HEK293 (cell line): Measurements from ENCODE around the gene HOXA6.

ENCODE experiments used
- GLIS1 ChIP-seq: fragments of 450-650 bp; formaldehyde crosslinking; IDR thresholded peaks from 2 replicates; pipeline ENCODE4 v1.5.1; 2016; ENCODE audit warnings: missing biosample characterization, missing genetic modification characterization
- KLF1 ChIP-seq: fragments of 450-650 bp; formaldehyde crosslinking; IDR thresholded peaks from 2 replicates; pipeline ENCODE4 v1.5.1; 2016; ENCODE audit warnings: missing biosample characterization, missing genetic modification characterization
- KLF8 ChIP-seq: fragments of 450-650 bp; formaldehyde crosslinking; IDR thresholded peaks from 2 replicates; pipeline ENCODE4 v1.5.1; 2016; ENCODE audit warnings: missing biosample characterization, missing genetic modification characterization
- OVOL3 ChIP-seq: fragments of 450-650 bp; formaldehyde crosslinking; IDR thresholded peaks from 2 replicates; pipeline ENCODE4 v1.5.1; 2016; ENCODE audit warnings: missing biosample characterization, missing genetic modification characterization
- PRDM4 ChIP-seq: fragments of 450-650 bp; formaldehyde crosslinking; IDR thresholded peaks from 2 replicates; pipeline ENCODE4 v1.5.1; 2017; ENCODE audit warnings: missing biosample characterization, missing genetic modification characterization
- SP3 ChIP-seq: fragments of 450-650 bp; formaldehyde crosslinking; IDR thresholded peaks from 2 replicates; pipeline ENCODE4 v1.5.1; 2016; ENCODE audit warnings: missing biosample characterization, missing genetic modification characterization
- TRIM28 ChIP-seq: IDR thresholded peaks from 2 replicates; pipeline ENCODE4 v1.6.1; 2011; ENCODE audit warnings: low read length, control low read depth, borderline replicate concordance
- WT1 ChIP-seq: fragments of 450-650 bp; formaldehyde crosslinking; IDR thresholded peaks from 2 replicates; pipeline ENCODE4 v1.5.1; 2016; ENCODE audit warnings: missing biosample characterization, missing genetic modification characterization
- YY2 ChIP-seq: fragments of 450-650 bp; formaldehyde crosslinking; IDR thresholded peaks from 2 replicates; pipeline ENCODE4 v1.5.1; 2016; ENCODE audit warnings: missing biosample characterization, missing genetic modification characterization
- ZBTB1 ChIP-seq: fragments of 450-650 bp; formaldehyde crosslinking; IDR thresholded peaks from 2 replicates; pipeline ENCODE4 v1.5.1; 2016; ENCODE audit warnings: missing biosample characterization, missing genetic modification characterization
- ZBTB20 ChIP-seq: fragments of 450-650 bp; formaldehyde crosslinking; IDR thresholded peaks from 2 replicates; pipeline ENCODE4 v1.5.1; 2016; ENCODE audit warnings: missing biosample characterization, missing genetic modification characterization
- ZBTB21 ChIP-seq: fragments of 450-650 bp; formaldehyde crosslinking; IDR thresholded peaks from 2 replicates; pipeline ENCODE4 v1.5.1; 2017; ENCODE audit warnings: missing biosample characterization, missing genetic modification characterization
- ZBTB26 ChIP-seq: fragments of 450-650 bp; formaldehyde crosslinking; optimal IDR thresholded peaks from 2 replicates; pipeline ENCODE3; 2016; ENCODE audit warnings: missing biosample characterization, mild to moderate bottlenecking, missing genetic modification characterization
- ZNF16 ChIP-seq: fragments of 450-650 bp; formaldehyde crosslinking; IDR thresholded peaks from 2 replicates; pipeline ENCODE4 v1.5.1; 2016; ENCODE audit warnings: low read depth, missing biosample characterization, missing genetic modification characterization
- ZNF324 ChIP-seq: fragments of 450-650 bp; formaldehyde crosslinking; IDR thresholded peaks from 2 replicates; pipeline ENCODE4 v1.5.1; 2016; ENCODE audit warnings: missing biosample characterization, missing genetic modification characterization
- ZNF335 ChIP-seq: fragments of 450-650 bp; formaldehyde crosslinking; conservative IDR thresholded peaks from 2 replicates; pipeline ENCODE4 v1.5.1; 2016; ENCODE audit warnings: missing biosample characterization, missing genetic modification characterization
- ZNF391 ChIP-seq: fragments of 450-650 bp; formaldehyde crosslinking; IDR thresholded peaks from 2 replicates; pipeline ENCODE4 v1.5.1; 2016; ENCODE audit warnings: low read depth, missing biosample characterization, missing genetic modification characterization, borderline replicate concordance
- ZNF426 ChIP-seq: fragments of 450-650 bp; formaldehyde crosslinking; IDR thresholded peaks from 2 replicates; pipeline ENCODE4 v1.5.1; 2017; ENCODE audit warnings: missing biosample characterization, missing genetic modification characterization, mild to moderate bottlenecking, inconsistent platforms, moderate library complexity
- ZNF596 ChIP-seq: fragments of 450-650 bp; IDR thresholded peaks from 2 replicates; pipeline ENCODE4 v1.5.0; 2018; ENCODE audit warnings: missing biosample characterization, mild to moderate bottlenecking, missing genetic modification characterization, moderate library complexity
- ZNF610 ChIP-seq: fragments of 450-650 bp; formaldehyde crosslinking; IDR thresholded peaks from 2 replicates; pipeline ENCODE4 v1.5.1; 2016; ENCODE audit warnings: missing biosample characterization, missing genetic modification characterization, borderline replicate concordance
- ZNF645 ChIP-seq: fragments of 450-650 bp; formaldehyde crosslinking; IDR thresholded peaks from 2 replicates; pipeline ENCODE4; 2016; ENCODE audit warnings: missing biosample characterization, missing genetic modification characterization
- ZNF664 ChIP-seq: fragments of 450-650 bp; formaldehyde crosslinking; IDR thresholded peaks from 2 replicates; pipeline ENCODE4 v1.5.1; 2016; ENCODE audit warnings: missing biosample characterization, missing genetic modification characterization
- ZNF707 ChIP-seq: fragments of 450-650 bp; formaldehyde crosslinking; IDR thresholded peaks from 2 replicates; pipeline ENCODE4 v1.5.1; 2016; ENCODE audit warnings: missing biosample characterization, missing genetic modification characterization
- ZNF76 ChIP-seq: fragments of 450-650 bp; formaldehyde crosslinking; IDR thresholded peaks from 2 replicates; pipeline ENCODE4; 2016; ENCODE audit warnings: low read depth, missing biosample characterization, missing genetic modification characterization, borderline replicate concordance
- ZNF768 ChIP-seq: fragments of 450-650 bp; formaldehyde crosslinking; IDR thresholded peaks from 2 replicates; pipeline ENCODE4 v1.5.1; 2018; ENCODE audit warnings: missing biosample characterization, mild to moderate bottlenecking, missing genetic modification characterization
- ZSCAN30 ChIP-seq: fragments of 450-650 bp; IDR thresholded peaks from 2 replicates; pipeline ENCODE4 v1.5.1; 2018; ENCODE audit warnings: missing biosample characterization, mild to moderate bottlenecking, missing genetic modification characterization, moderate library complexity
- TF ChIP-seq, protein P1 (sequence below): fragments of 450-650 bp; IDR thresholded peaks from 2 replicates; pipeline ENCODE4 v1.5.1; 2018; ENCODE audit warnings: missing biosample characterization, missing genetic modification characterization
- TF ChIP-seq, protein P2 (sequence below): fragments of 450-650 bp; formaldehyde crosslinking; IDR thresholded peaks from 2 replicates; pipeline ENCODE4 v1.5.1; 2016; ENCODE audit warnings: missing biosample characterization, missing genetic modification characterization
- TF ChIP-seq, protein P3 (sequence below): fragments of 450-650 bp; formaldehyde crosslinking; IDR thresholded peaks from 2 replicates; pipeline ENCODE4 v1.5.1; 2016; ENCODE audit warnings: missing biosample characterization, missing genetic modification characterization

The HOXA6 gene

DNA sequence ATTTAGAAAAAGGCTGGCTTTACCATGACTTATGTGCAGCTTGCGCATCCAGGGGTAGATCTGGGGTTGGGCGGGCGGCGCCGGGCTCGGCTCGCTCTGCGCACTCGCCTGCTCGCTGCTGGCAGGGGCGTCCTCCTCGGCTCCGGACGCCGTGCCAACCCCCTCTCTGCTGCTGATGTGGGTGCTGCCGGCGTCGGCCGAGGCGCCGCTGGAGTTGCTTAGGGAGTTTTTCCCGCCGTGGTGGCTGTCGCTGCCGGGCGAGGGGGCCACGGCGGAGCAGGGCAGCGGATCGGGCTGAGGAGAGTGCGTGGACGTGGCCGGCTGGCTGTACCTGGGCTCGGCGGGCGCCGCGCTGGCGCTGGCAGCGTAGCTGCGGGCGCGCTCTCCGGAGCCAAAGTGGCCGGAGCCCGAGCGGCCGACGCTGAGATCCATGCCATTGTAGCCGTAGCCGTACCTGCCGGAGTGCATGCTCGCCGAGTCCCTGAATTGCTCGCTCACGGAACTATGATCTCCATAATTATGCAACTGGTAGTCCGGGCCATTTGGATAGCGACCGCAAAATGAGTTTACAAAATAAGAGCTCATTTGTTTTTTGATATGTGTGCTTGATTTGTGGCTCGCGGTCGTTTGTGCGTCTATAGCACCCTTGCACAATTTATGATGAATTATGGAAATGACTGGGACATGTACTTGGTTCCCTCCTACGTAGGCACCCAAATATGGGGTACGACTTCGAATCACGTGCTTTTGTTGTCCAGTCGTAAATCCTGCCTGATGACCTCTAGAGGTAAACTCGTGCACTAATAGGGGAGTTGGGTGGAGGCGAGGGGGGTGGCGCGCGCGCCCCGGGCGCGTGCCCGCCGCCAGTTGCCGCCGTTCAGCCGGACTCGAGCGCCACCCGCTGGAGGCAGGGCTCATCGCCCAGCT, 4.3 kb downstream of the HOXA6 start, which contains the start of gene HOXA5 (continued):
- 0 out of 2 replicates have a peak, but pooled peaks have one; percentile 15 for TF ChIP-seq PRDM4 (tag by site-specific recombination)
- TF ChIP-seq TRIM28, result no peak
- 0 out of 2 replicates have a peak, but pooled peaks have one; percentile 37 for TF ChIP-seq ZNF76 (tag by site-specific recombination)
- TF ChIP-seq WT1, result peak; percentile 76
- TF ChIP-seq KLF8 (tag by site-specific recombination), result peak; percentile 53; the same call in 1 of the 2 replicates
- TF ChIP-seq ZNF335 (tag by site-specific recombination), result no peak
- peak; percentile 35; the same call in 1 of the 2 replicates for TF ChIP-seq GLIS1
- TF ChIP-seq, protein P1, sequence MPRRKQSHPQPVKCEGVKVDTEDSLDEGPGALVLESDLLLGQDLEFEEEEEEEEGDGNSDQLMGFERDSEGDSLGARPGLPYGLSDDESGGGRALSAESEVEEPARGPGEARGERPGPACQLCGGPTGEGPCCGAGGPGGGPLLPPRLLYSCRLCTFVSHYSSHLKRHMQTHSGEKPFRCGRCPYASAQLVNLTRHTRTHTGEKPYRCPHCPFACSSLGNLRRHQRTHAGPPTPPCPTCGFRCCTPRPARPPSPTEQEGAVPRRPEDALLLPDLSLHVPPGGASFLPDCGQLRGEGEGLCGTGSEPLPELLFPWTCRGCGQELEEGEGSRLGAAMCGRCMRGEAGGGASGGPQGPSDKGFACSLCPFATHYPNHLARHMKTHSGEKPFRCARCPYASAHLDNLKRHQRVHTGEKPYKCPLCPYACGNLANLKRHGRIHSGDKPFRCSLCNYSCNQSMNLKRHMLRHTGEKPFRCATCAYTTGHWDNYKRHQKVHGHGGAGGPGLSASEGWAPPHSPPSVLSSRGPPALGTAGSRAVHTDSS (tag by site-specific recombination), result no peak
- TF ChIP-seq YY2 (tag by site-specific recombination), result no peak
- TF ChIP-seq ZBTB26 (tag by site-specific recombination), result peak; percentile 89
- 0 out of 2 replicates have a peak, but pooled peaks have one; percentile 32 for TF ChIP-seq KLF1 (tag by site-specific recombination)
- peak; percentile 66; the same call in 1 of the 2 replicates for TF ChIP-seq ZBTB21
- TF ChIP-seq ZBTB20 (tag by site-specific recombination), result no peak
- peak; percentile 4; the same call in 1 of the 2 replicates for TF ChIP-seq ZNF426
- TF ChIP-seq, protein P2, sequence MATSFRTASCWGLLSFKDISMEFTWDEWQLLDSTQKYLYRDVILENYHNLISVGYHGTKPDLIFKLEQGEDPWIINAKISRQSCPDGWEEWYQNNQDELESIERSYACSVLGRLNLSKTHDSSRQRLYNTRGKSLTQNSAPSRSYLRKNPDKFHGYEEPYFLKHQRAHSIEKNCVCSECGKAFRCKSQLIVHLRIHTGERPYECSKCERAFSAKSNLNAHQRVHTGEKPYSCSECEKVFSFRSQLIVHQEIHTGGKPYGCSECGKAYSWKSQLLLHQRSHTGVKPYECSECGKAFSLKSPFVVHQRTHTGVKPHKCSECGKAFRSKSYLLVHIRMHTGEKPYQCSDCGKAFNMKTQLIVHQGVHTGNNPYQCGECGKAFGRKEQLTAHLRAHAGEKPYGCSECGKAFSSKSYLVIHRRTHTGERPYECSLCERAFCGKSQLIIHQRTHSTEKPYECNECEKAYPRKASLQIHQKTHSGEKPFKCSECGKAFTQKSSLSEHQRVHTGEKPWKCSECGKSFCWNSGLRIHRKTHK (tag by site-specific recombination), result no peak
- no peak for TF ChIP-seq ZNF664 (tag by site-specific recombination)
- no peak for TF ChIP-seq ZSCAN30 (tag by site-specific recombination)
- TF ChIP-seq ZNF768, result no peak
- TF ChIP-seq ZNF645 (tag by site-specific recombination), result no peak
- TF ChIP-seq ZNF16 (tag by site-specific recombination), result no peak
- TF ChIP-seq OVOL3, result peak; percentile 73; the same call in 1 of the 2 replicates
- peak; percentile 13; the same call in 1 of the 2 replicates for TF ChIP-seq ZNF610 (tag by site-specific recombination)
- TF ChIP-seq ZNF324 (tag by site-specific recombination), result no peak
- TF ChIP-seq ZNF391 (tag by site-specific recombination), result peak; percentile 27; the same call in 1 of the 2 replicates
- no peak; the same call in 1 of the 2 replicates for TF ChIP-seq ZNF596
- peak; percentile 30; the same call in 1 of the 2 replicates for TF ChIP-seq SP3 (tag by site-specific recombination)
- no peak for TF ChIP-seq ZNF707
- TF ChIP-seq, protein P3, sequence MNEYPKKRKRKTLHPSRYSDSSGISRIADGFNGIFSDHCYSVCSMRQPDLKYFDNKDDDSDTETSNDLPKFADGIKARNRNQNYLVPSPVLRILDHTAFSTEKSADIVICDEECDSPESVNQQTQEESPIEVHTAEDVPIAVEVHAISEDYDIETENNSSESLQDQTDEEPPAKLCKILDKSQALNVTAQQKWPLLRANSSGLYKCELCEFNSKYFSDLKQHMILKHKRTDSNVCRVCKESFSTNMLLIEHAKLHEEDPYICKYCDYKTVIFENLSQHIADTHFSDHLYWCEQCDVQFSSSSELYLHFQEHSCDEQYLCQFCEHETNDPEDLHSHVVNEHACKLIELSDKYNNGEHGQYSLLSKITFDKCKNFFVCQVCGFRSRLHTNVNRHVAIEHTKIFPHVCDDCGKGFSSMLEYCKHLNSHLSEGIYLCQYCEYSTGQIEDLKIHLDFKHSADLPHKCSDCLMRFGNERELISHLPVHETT (tag by site-specific recombination), result no peak
- peak; percentile 15; the same call in 1 of the 2 replicates for TF ChIP-seq ZBTB1
